Measurements from ENCODE around the gene PHKA2.

GRCh38 chrX:18895189-18895951, 88.5 kb downstream of the PHKA2 start:
- TF ChIP-seq CTCF (IDR thresholded peaks at IDR 0.05) = peak in 4 of 6 experiments; percentile 17 to 43 (median 33)
- peak in 1 of 2 donors; percentile 27 for TF ChIP-seq POLR2AphosphoS5 (IDR thresholded peaks at IDR 0.05)
